ENCODE results near the gene TTC22. TPM values are rescaled to one million over a fixed set of nuclear protein-coding genes. Genes with fewer than 3 reads are reported as not detected.

Gene TTC22
- total and polyA plus RNA-seq, 2 of the 4 experiments (the other 2 are of a cell fraction) = not detected

DNA sequence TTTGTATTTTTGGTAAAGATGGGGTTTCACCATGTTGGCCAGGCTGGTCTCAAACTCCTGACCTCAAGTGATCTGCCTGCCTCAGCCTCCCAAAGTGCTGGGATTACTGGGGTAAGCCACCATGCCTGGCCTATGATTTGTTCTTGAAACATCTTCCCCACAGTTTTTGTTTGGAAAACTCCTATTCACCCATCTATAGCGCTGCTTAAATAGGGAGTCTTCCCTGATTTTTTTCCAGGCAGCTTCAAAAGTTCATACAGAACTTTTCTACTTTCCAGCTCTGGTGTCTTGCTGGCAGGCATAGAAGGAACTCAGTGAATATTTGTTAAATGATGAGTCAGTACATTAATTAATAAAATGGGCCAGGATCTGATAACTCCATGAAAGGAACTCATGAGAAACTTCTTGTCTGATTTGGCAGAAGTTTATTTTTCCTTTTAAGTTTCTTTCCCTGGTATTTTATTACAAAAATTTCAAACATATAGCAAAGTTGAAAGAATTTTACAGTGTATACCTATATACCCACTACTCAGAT is 33.0 kb upstream of the TTC22 start:
- Histone ChIP-seq H4K91ac (ENCODE audit: insufficient read depth, low read depth, low read length) (no peak overlapping the region), H3K9me3 (ENCODE audit: control insufficient read depth, insufficient read depth, low read length) (peaks cover 8% of the 10 kb centered on the region; the same call in 1 of the 2 replicates), H3K18ac (ENCODE audit: low read depth, low read length) (no peak overlapping the region), H3K23ac (ENCODE audit: low read depth, low read length) (no peak overlapping the region), H2BK20ac (ENCODE audit: low read depth, low read length) (no peak overlapping the region), H3K4me2 (ENCODE audit: low read depth, low read length) (no peak overlapping the region), H3K14ac (replicated peaks; ENCODE audit: low read depth, low read length) (no peak overlapping the region), H3K4ac (ENCODE audit: low read depth, low read length) (no peak overlapping the region), H2BK5ac (ENCODE audit: low read depth, low read length, poor library complexity, severe bottlenecking) (no peak overlapping the region), H3K27me3 (ENCODE audit: control insufficient read depth, insufficient read depth, low read length) (peaks cover 41% of the 10 kb centered on the region), H3K4me3 (ENCODE audit: insufficient read depth, low read depth, low read length) (no peak overlapping the region), H2BK120ac (ENCODE audit: low read depth, low read length) (no peak overlapping the region), H3K4me1 (ENCODE audit: control insufficient read depth, insufficient read depth, low read length) (no peaks in the 10 kb centered on the region), H3K79me1 (ENCODE audit: low read depth in 1 of 2, low read length in 2 of 2) (no peaks in the 10 kb centered on the region), H3K56ac (ENCODE audit: extremely low read depth, insufficient read depth, low read length) (no peak overlapping the region), H2AK9ac (replicated peaks; ENCODE audit: low read depth, low read length, poor library complexity) (no peak overlapping the region), H3K27ac (ENCODE audit: insufficient read depth, low read length) (no peak overlapping the region), H3K9me1 (ENCODE audit: insufficient read depth, low read length) (no peaks in the 10 kb centered on the region), H2AFZ (replicated peaks; ENCODE audit: low read length, poor library complexity) (no peak overlapping the region), H4K20me1 (ENCODE audit: insufficient read depth, low read length) (no peaks in the 10 kb centered on the region), H4K5ac (ENCODE audit: low read depth, low read length) (no peak overlapping the region), H3K9ac (ENCODE audit: low read depth, low read length) (no peak overlapping the region), H3K36me3 (ENCODE audit: control insufficient read depth, insufficient read depth, low read length) (no peaks in the 10 kb centered on the region), H2BK15ac (ENCODE audit: low read depth, low read length) (no peak overlapping the region), H2AK5ac (ENCODE audit: low read depth, low read length) (no peak overlapping the region), H4K8ac (ENCODE audit: low read depth in 2 of 2, low read length in 2 of 2) (no peak overlapping the region)
- ATAC-seq (ENCODE audit: low read depth) (no peak), DNase-seq (no peak)
- in situ Hi-C loops (cut with MboI; ENCODE audit: low sequenced_read_pairs) = no loop called here
- ChIA-PET CTCF (interaction anchor here (0.7 kb wide), 1 partner anchor 697 kb away, joined by 3 read pairs; no protein-coding TSS in a partner anchor), POLR2A (ENCODE audit: unreplicated experiment) (no interaction called here)
- TF ChIP-seq NFE2L2 (IDR thresholded peaks at IDR 0.05; ENCODE audit: low read depth, low read length) (no peak), MAFK (IDR thresholded peaks at IDR 0.05; ENCODE audit: low read depth, low read length) (peak; percentile 30; the same call in 1 of the 2 replicates), RCOR1 (IDR thresholded peaks at IDR 0.05; ENCODE audit: insufficient replicate concordance, low read length) (no peak)
- TF ChIP-seq, protein P1, sequence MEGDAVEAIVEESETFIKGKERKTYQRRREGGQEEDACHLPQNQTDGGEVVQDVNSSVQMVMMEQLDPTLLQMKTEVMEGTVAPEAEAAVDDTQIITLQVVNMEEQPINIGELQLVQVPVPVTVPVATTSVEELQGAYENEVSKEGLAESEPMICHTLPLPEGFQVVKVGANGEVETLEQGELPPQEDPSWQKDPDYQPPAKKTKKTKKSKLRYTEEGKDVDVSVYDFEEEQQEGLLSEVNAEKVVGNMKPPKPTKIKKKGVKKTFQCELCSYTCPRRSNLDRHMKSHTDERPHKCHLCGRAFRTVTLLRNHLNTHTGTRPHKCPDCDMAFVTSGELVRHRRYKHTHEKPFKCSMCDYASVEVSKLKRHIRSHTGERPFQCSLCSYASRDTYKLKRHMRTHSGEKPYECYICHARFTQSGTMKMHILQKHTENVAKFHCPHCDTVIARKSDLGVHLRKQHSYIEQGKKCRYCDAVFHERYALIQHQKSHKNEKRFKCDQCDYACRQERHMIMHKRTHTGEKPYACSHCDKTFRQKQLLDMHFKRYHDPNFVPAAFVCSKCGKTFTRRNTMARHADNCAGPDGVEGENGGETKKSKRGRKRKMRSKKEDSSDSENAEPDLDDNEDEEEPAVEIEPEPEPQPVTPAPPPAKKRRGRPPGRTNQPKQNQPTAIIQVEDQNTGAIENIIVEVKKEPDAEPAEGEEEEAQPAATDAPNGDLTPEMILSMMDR (conservative IDR thresholded peaks at IDR 0.05; ENCODE audit: low read depth, low read length) = no peak
- no CpG with 5 or more reads among the region's 1 CpG for WGBS, 2 experiments (ENCODE audit: extremely low coverage in 2 of 2, insufficient read length in 1 of 2)
- intact Hi-C loops (cut with micrococcal nuclease) = no loop called here
- no TSS peak for BruUV-seq (replicated peaks)
- dilution Hi-C loops (cut with HindIII; ENCODE audit: low sequenced_read_pairs, unreplicated experiment) = no loop called here

All from IMR-90 (cell line).